GM12878 (cell line): Measurements from ENCODE around the gene FAM227B. TPM values are rescaled to one million over a fixed set of nuclear protein-coding genes. Genes with fewer than 3 reads are reported as not detected.

Source experiments
- ATAC-seq: fragments of 200-7000 bp; cut with Tn5 transposase; 3 replicates; pipeline ENCODE4 v1.9.1; 2020; ENCODE audit warnings: mild to moderate bottlenecking, moderate library complexity
- BruUV-seq: library from RNA; stranded (reverse); fragments of 400-500 nt; replicated peaks from 2 replicates; lab custom pipeline; 2021; lab: Mats Ljungman, UMichigan
- CTCF ChIA-PET: fragments of 300-600 bp; sonication (Branson Sonifier 250); formaldehyde crosslinking; extraction: SDS; loops from one replicate; lab custom pipeline; 2021; ENCODE audit warnings: inconsistent platforms; lab: Yijun Ruan, JAX
- POLR2A ChIA-PET: fragments of 350-600 bp; formaldehyde crosslinking; extraction: SDS; loops from one replicate; lab custom pipeline; 2021; ENCODE audit warnings: inconsistent platforms; lab: Charles Lee
- RAD21 ChIA-PET: fragments of 300-600 bp; sonication (Branson Sonifier 250); formaldehyde crosslinking; loops from one replicate; lab custom pipeline; 2023; ENCODE audit warnings: antibody characterized with exemption; ENCODE audit not compliant: unreplicated experiment; lab: Charles Lee
- SMC1A ChIA-PET: fragments of 300-600 bp; sonication (Branson Sonifier 250); formaldehyde crosslinking; loops from one replicate; lab custom pipeline; 2023; ENCODE audit not compliant: unreplicated experiment, uncharacterized antibody; lab: Charles Lee
- DNase-seq: peaks from one replicate; pipeline ENCODE4 v3.0.0-alpha.2; 2011; ENCODE audit warnings: low read depth, low spot score
- FAIRE-seq: peaks from 3 replicates; lab custom pipeline; 2011; peaks lifted over from hg19 to GRCh38; lab: Jason Lieb, UNC
- H2AFZ ChIP-seq: 2 replicates; pipeline ENCODE4 v1.6.0; 2011; ENCODE audit warnings: low read depth, low read length, control low read depth; ENCODE audit not compliant: control insufficient read depth
- H3K27ac ChIP-seq: 2 replicates; pipeline ENCODE4 v1.5.1; 2011; ENCODE audit warnings: control low read depth; ENCODE audit not compliant: control insufficient read depth, insufficient read depth
- H3K27me3 ChIP-seq, 2 experiments: replicated peaks in 1 of 2; 2 replicates each; pipeline versions ENCODE4 v1.6.0 to v1.6.1; 2011; ENCODE audit warnings: low read length in 1 of 2; ENCODE audit not compliant: control insufficient read depth in 2 of 2, insufficient read depth in 2 of 2
- H3K36me3 ChIP-seq, 2 experiments: 2 replicates each; pipeline ENCODE4 v1.5.1; 2011; ENCODE audit warnings: low read length in 1 of 2; ENCODE audit not compliant: control insufficient read depth in 2 of 2, insufficient read depth in 2 of 2
- H3K4me1 ChIP-seq: 2 replicates; pipeline ENCODE4 v1.6.1; 2011; ENCODE audit warnings: mild to moderate bottlenecking, low read length, moderate library complexity, mixed read lengths; ENCODE audit not compliant: control insufficient read depth, insufficient read depth
- H3K4me2 ChIP-seq: 2 replicates; pipeline ENCODE4 v1.6.0; 2011; ENCODE audit warnings: control low read depth; ENCODE audit not compliant: control insufficient read depth, insufficient read depth
- H3K4me3 ChIP-seq: fragments of 200-600 bp; sonication (generic); 2 replicates; pipeline ENCODE4 v1.5.1; 2016
- H3K79me2 ChIP-seq: 2 replicates; pipeline ENCODE4 v1.6.0; 2011; ENCODE audit warnings: low read length; ENCODE audit not compliant: control insufficient read depth, insufficient read depth
- H3K9ac ChIP-seq: 2 replicates; pipeline ENCODE4 v1.8.0; 2011; ENCODE audit warnings: low read length, control low read depth, mixed read lengths; ENCODE audit not compliant: control insufficient read depth, insufficient read depth
- H3K9me3 ChIP-seq: replicated peaks from 3 replicates; pipeline ENCODE4 v1.5.1; 2011; ENCODE audit warnings: mild to moderate bottlenecking, low read length; ENCODE audit not compliant: control insufficient read depth, insufficient read depth
- H4K20me1 ChIP-seq: 2 replicates; pipeline ENCODE4 v1.6.0; 2011; ENCODE audit not compliant: control insufficient read depth, insufficient read depth
- BHLHE40 ChIP-seq, 2 experiments: fragments of 450-650 bp in 1 of 2; IDR thresholded peaks; 2 replicates each; pipeline ENCODE4 v1.6.1; 2011 to 2017; ENCODE audit warnings: low read depth in 2 of 2, borderline replicate concordance in 1 of 2, improper control_type of control experiment in 1 of 2, low read length in 1 of 2, mild to moderate bottlenecking in 1 of 2
- GABPA ChIP-seq: IDR thresholded peaks from 2 replicates; pipeline ENCODE4 v1.6.1; 2014; ENCODE audit warnings: antibody characterized with exemption, low read depth, mild to moderate bottlenecking, inconsistent platforms
- MYB ChIP-seq: fragments of 150-350 bp; IDR thresholded peaks from 2 replicates; pipeline ENCODE4 v1.6.1; 2014; ENCODE audit warnings: mild to moderate bottlenecking, low read depth, low read length, borderline replicate concordance
- MYC ChIP-seq: IDR thresholded peaks from 2 replicates; pipeline ENCODE4 v1.6.1; 2011; ENCODE audit warnings: mild to moderate bottlenecking, low read length, moderate library complexity, inconsistent platforms; ENCODE audit not compliant: insufficient read depth, insufficient replicate concordance, insufficient read length, severe bottlenecking
- RELA ChIP-seq: fragments of 450-650 bp; IDR thresholded peaks from 2 replicates; pipeline ENCODE4 v1.8.0; 2014; ENCODE audit warnings: borderline replicate concordance; ENCODE audit not compliant: partially characterized antibody
- WGBS: methylation state at CpG from one replicate; pipeline ENCODE4 v1.1.6; 2016; ENCODE audit warnings: low lambda C conversion rate; ENCODE audit not compliant: insufficient replicate concordance, insufficient coverage; ENCODE audit errors: missing lambda C conversion rate; 5-methylcytosine and 5-hydroxymethylcytosine counted together
- in situ Hi-C: fragments of 300-500 bp; cut with MboI; formaldehyde crosslinking; loops from 9 replicates; pipeline ENCODE4 v1.14.3; 2018; ENCODE audit warnings: mixed read lengths
- intact Hi-C: fragments of 100-400 bp; cut with micrococcal nuclease; formaldehyde crosslinking; loops from one replicate; pipeline ENCODE4 v1.14.2; 2022; ENCODE audit not compliant: unreplicated experiment
- polyA plus RNA-seq, 11 experiments: library from polyadenylated mRNA; depleted of rRNA in 4 of 11; unstranded in 6 of 11; stranded (reverse) in 5 of 11; fragments of >200 nt; fragmentation: Nextera tagmentation in 4 of 11; fragmentation: Illumina TruSeq in 1 of 11; extraction: Ambion mirVana in 4 of 11; extraction: Trizol in 1 of 11; gene quantifications; 1 replicate in 1 of 11; 2 replicates in 10 of 11; pipeline versions ENCODE4 v1.2.1 to v1.2.3, GENCODE V29; 2011 to 2016; ENCODE audit warnings: inconsistent platforms in 2 of 11, missing spikeins in 2 of 11, low read depth in 1 of 11
- total RNA-seq, 4 experiments: library from RNA; depleted of rRNA in 3 of 4; stranded (reverse); fragments of >200 nt in 3 of 4; fragmentation: Illumina TruSeq in 1 of 4; extraction: Trizol in 1 of 4; gene quantifications; 2 replicates each; pipeline versions ENCODE4 v1.2.1 to v1.2.3, GENCODE V29; 2013 to 2021
- TF ChIP-seq, protein P1 (sequence below): fragments of 450-650 bp; IDR thresholded peaks from 2 replicates; pipeline ENCODE4 v1.6.1; 2018; ENCODE audit warnings: mild to moderate bottlenecking, low read depth, moderate library complexity; ENCODE audit not compliant: partially characterized antibody
- TF ChIP-seq, protein P2 (sequence below): IDR thresholded peaks from 2 replicates; pipeline ENCODE4 v1.6.1; 2012; ENCODE audit warnings: low read depth, low read length, improper control_type of control experiment

Gene FAM227B
- total and polyA plus RNA-seq, 10 of the 15 experiments (the other 5 are each of a cell fraction or from before 2014, with no cell fraction given): 3.9 to 12.6 (median 6.9) TPM

DNA sequence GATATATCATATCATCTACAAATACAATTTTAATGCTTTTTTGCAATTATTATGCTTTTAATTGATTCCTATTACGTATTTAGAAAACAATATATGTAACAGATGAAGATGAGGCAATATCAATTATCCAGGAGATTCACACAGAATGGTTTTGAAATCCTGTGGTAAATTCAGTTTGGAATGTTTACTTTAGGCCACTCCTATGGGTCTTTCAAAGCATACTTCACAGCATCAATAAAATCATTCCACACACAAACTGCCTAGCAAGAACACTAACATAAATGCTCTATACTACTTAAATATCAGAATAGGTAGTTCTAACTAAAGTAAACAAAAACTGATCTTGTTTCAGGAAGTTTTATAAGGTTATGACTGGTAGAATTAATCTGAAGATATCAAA lies 90.5 kb downstream of the FAM227B start:
- H2AFZ ChIP-seq: no peak overlapping the region
- POLR2A ChIA-PET: no interaction called here
- BruUV-seq: no TSS peak
- CTCF ChIA-PET: no interaction called here
- no peaks in the 10 kb centered on the region for H3K27me3 ChIP-seq
- H3K27ac ChIP-seq: no peak overlapping the region
- no peak for DNase-seq
- 0% methylated on average over 1 of the region's 1 CpG for WGBS
- H3K4me2 ChIP-seq: no peak overlapping the region
- intact Hi-C loops: no loop called here
- ATAC-seq: no peak
- H3K9me3 ChIP-seq: no peaks in the 10 kb centered on the region; the same call in 2 of the 3 replicates
- RAD21 ChIA-PET: no interaction called here
- no peak overlapping the region for H3K4me3 ChIP-seq
- FAIRE-seq: no peak
- TF ChIP-seq, protein P1, sequence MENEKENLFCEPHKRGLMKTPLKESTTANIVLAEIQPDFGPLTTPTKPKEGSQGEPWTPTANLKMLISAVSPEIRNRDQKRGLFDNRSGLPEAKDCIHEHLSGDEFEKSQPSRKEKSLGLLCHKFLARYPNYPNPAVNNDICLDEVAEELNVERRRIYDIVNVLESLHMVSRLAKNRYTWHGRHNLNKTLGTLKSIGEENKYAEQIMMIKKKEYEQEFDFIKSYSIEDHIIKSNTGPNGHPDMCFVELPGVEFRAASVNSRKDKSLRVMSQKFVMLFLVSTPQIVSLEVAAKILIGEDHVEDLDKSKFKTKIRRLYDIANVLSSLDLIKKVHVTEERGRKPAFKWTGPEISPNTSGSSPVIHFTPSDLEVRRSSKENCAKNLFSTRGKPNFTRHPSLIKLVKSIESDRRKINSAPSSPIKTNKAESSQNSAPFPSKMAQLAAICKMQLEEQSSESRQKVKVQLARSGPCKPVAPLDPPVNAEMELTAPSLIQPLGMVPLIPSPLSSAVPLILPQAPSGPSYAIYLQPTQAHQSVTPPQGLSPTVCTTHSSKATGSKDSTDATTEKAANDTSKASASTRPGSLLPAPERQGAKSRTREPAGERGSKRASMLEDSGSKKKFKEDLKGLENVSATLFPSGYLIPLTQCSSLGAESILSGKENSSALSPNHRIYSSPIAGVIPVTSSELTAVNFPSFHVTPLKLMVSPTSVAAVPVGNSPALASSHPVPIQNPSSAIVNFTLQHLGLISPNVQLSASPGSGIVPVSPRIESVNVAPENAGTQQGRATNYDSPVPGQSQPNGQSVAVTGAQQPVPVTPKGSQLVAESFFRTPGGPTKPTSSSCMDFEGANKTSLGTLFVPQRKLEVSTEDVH: no peak
- H4K20me1 ChIP-seq: no peaks in the 10 kb centered on the region
- no peaks in the 10 kb centered on the region for H3K36me3 ChIP-seq
- in situ Hi-C loops: no loop called here
- H3K4me1 ChIP-seq: no peaks in the 10 kb centered on the region
- no peak overlapping the region for H3K9ac ChIP-seq
- H3K79me2 ChIP-seq: no peaks in the 10 kb centered on the region
- SMC1A ChIA-PET: no interaction called here

DNA sequence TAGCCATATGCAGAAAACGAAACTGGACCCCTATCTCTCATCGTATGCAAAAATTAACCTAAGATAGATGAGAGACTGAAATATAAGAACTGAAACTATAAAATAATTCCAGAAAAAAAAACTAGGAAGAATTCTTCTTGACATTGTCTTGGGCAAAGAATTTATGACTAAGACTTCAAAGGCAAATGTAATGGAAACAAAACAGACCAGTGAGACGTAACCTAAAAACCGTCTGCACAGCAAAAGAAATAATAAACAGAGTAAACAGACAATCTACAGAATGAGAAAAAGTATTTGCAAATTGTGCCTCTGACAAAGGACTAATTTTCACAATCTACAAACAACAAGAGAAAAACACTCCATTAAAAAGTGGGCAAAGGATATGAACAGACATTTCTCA lies 92.3 kb downstream of the FAM227B start:
- no peaks in the 10 kb centered on the region for H3K36me3 ChIP-seq
- intact Hi-C loops: no loop called here
- DNase-seq: no peak
- in situ Hi-C loops: no loop called here
- CTCF ChIA-PET: no interaction called here
- H4K20me1 ChIP-seq: no peaks in the 10 kb centered on the region
- no peaks in the 10 kb centered on the region for H3K27me3 ChIP-seq
- H3K9me3 ChIP-seq: no peaks in the 10 kb centered on the region; the same call in 2 of the 3 replicates
- RAD21 ChIA-PET: no interaction called here
- no peak for TF ChIP-seq MYB
- TF ChIP-seq RELA: no peak
- TF ChIP-seq BHLHE40 (IDR thresholded peaks at IDR 0.05; ENCODE audit: borderline replicate concordance in 1 of 2, low read depth in 2 of 2, low read length in 1 of 2): no peak
- no peak for TF ChIP-seq MYC
- no peak for TF ChIP-seq GABPA
- TF ChIP-seq, protein P2, sequence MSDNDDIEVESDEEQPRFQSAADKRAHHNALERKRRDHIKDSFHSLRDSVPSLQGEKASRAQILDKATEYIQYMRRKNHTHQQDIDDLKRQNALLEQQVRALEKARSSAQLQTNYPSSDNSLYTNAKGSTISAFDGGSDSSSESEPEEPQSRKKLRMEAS: no peak
- BruUV-seq: no TSS peak
- no peaks in the 10 kb centered on the region for H3K79me2 ChIP-seq
- WGBS: 55% methylated on average over 4 of the region's 4 CpGs
- no peak overlapping the region for H3K27ac ChIP-seq
- ATAC-seq: no peak
- H3K4me3 ChIP-seq: no peak overlapping the region
- no peak overlapping the region for H2AFZ ChIP-seq
- H3K9ac ChIP-seq: no peak overlapping the region
- no peak for FAIRE-seq
- no peak overlapping the region for H3K4me2 ChIP-seq
- no peaks in the 10 kb centered on the region for H3K4me1 ChIP-seq
- SMC1A ChIA-PET: no interaction called here
- POLR2A ChIA-PET: no interaction called here
